ENCODE results near the gene CKAP2.

Gene CKAP2

GRCh38 chr13:52419080-52419479 is 36.2 kb upstream of the CKAP2 start:
- Histone ChIP-seq H4K20me1 (ENCODE audit: insufficient read depth, low read length) (no peaks in the 10 kb centered on the region), H3K4me2 (ENCODE audit: low read length) (no peak overlapping the region), H3K36me3 (replicated peaks; ENCODE audit: low read depth, low read length) (peaks cover 54% of the 10 kb centered on the region), H3K27me3 (ENCODE audit: low read depth, low read length) (no peaks in the 10 kb centered on the region), H3K79me2 (ENCODE audit: low read length) (no peaks in the 10 kb centered on the region), H3K27ac (ENCODE audit: low read length) (no peak overlapping the region), H3K9me3 (ENCODE audit: insufficient read depth, low read length) (no peaks in the 10 kb centered on the region), H3K4me3 (ENCODE audit: low read length) (no peak overlapping the region), H2AFZ (ENCODE audit: low read depth, low read length) (no peak overlapping the region), H3K9ac (ENCODE audit: low read length) (no peak overlapping the region), H3K4me1 (ENCODE audit: low read length) (no peaks in the 10 kb centered on the region)
- TF ChIP-seq EZH2phosphoT487 (IDR thresholded peaks at IDR 0.05; ENCODE audit: low read depth) (no peak), CTCF (IDR thresholded peaks at IDR 0.05; ENCODE audit: low read depth, low read length) (no peak)

GRCh38 chr13:52421216-52421615 is 34.1 kb upstream of the CKAP2 start:
- no peaks in the 10 kb centered on the region for H3K4me1 ChIP-seq (ENCODE audit: low read length)
- TF ChIP-seq CTCF (IDR thresholded peaks at IDR 0.05; ENCODE audit: low read depth, low read length) (no peak), EZH2phosphoT487 (IDR thresholded peaks at IDR 0.05; ENCODE audit: low read depth) (no peak)
- no peaks in the 10 kb centered on the region for H3K27me3 ChIP-seq (ENCODE audit: low read depth, low read length)
- no peaks in the 10 kb centered on the region for H3K79me2 ChIP-seq (ENCODE audit: low read length)
- peaks cover 49% of the 10 kb centered on the region for H3K36me3 ChIP-seq (replicated peaks; ENCODE audit: low read depth, low read length)
- H3K27ac ChIP-seq (ENCODE audit: low read length), result no peak overlapping the region
- no peak overlapping the region for H3K4me3 ChIP-seq (ENCODE audit: low read length)
- H3K9ac ChIP-seq (ENCODE audit: low read length), result no peak overlapping the region
- no peaks in the 10 kb centered on the region for H3K9me3 ChIP-seq (ENCODE audit: insufficient read depth, low read length)
- no peak overlapping the region for H2AFZ ChIP-seq (ENCODE audit: low read depth, low read length)
- H3K4me2 ChIP-seq (ENCODE audit: low read length), result no peak overlapping the region
- H4K20me1 ChIP-seq (ENCODE audit: insufficient read depth, low read length), result no peaks in the 10 kb centered on the region

GRCh38 chr13:52428295-52428694 is 27.0 kb upstream of the CKAP2 start:
- no peaks in the 10 kb centered on the region for H4K20me1 ChIP-seq (ENCODE audit: insufficient read depth, low read length)
- no peaks in the 10 kb centered on the region for H3K27me3 ChIP-seq (ENCODE audit: low read depth, low read length)
- H3K79me2 ChIP-seq (ENCODE audit: low read length), result 0 out of 2 replicates have a peak, but pooled peaks cover 3% of the 10 kb centered on the region
- TF ChIP-seq EZH2phosphoT487 (IDR thresholded peaks at IDR 0.05; ENCODE audit: low read depth), result no peak
- no peak for TF ChIP-seq CTCF (IDR thresholded peaks at IDR 0.05; ENCODE audit: low read depth, low read length)
- H2AFZ ChIP-seq (ENCODE audit: low read depth, low read length), result no peak overlapping the region
- H3K4me2 ChIP-seq (ENCODE audit: low read length), result no peak overlapping the region
- H3K27ac ChIP-seq (ENCODE audit: low read length), result no peak overlapping the region
- no peaks in the 10 kb centered on the region for H3K9me3 ChIP-seq (ENCODE audit: insufficient read depth, low read length)
- H3K36me3 ChIP-seq (replicated peaks; ENCODE audit: low read depth, low read length), result peaks cover 37% of the 10 kb centered on the region
- no peaks in the 10 kb centered on the region for H3K4me1 ChIP-seq (ENCODE audit: low read length)
- H3K4me3 ChIP-seq (ENCODE audit: low read length), result no peak overlapping the region
- H3K9ac ChIP-seq (ENCODE audit: low read length), result no peak overlapping the region

GRCh38 chr13:52432456-52432855 is 22.8 kb upstream of the CKAP2 start:
- Histone ChIP-seq H4K20me1 (ENCODE audit: insufficient read depth, low read length) (no peaks in the 10 kb centered on the region), H3K4me1 (ENCODE audit: low read length) (no peaks in the 10 kb centered on the region), H2AFZ (ENCODE audit: low read depth, low read length) (no peak overlapping the region), H3K4me2 (ENCODE audit: low read length) (no peak overlapping the region), H3K9me3 (ENCODE audit: insufficient read depth, low read length) (no peaks in the 10 kb centered on the region), H3K27ac (ENCODE audit: low read length) (no peak overlapping the region), H3K36me3 (replicated peaks; ENCODE audit: low read depth, low read length) (peaks cover 40% of the 10 kb centered on the region), H3K79me2 (ENCODE audit: low read length) (0 out of 2 replicates have a peak, but pooled peaks cover 3% of the 10 kb centered on the region), H3K27me3 (ENCODE audit: low read depth, low read length) (no peaks in the 10 kb centered on the region), H3K9ac (ENCODE audit: low read length) (no peak overlapping the region), H3K4me3 (ENCODE audit: low read length) (no peak overlapping the region)
- TF ChIP-seq EZH2phosphoT487 (IDR thresholded peaks at IDR 0.05; ENCODE audit: low read depth) (no peak), CTCF (IDR thresholded peaks at IDR 0.05; ENCODE audit: low read depth, low read length) (no peak)
